ENCODE data around the gene SWAP70.
"Not testable (repeated sequence)": the region's sequence is repeated elsewhere in the genome, so short reads cannot be mapped to it uniquely, and the experiment has no call there.

SWAP70 gene

GRCh38 chr11:9663699-9664275 is at the start of gene SWAP70:
Gene SWAP70 (plus strand): TSS chr11:9664077. CDS start chr11:9664180, 103 bp downstream.
- DNase-seq (ENCODE audit: low spot score): peak; percentile 97

GRCh38 chr11:9615031-9615451 is 48.8 kb upstream of the SWAP70 start:
- no peak for DNase-seq (ENCODE audit: low spot score)

GRCh38 chr11:9616042-9616675 is 47.7 kb upstream of the SWAP70 start:
- DNase-seq (ENCODE audit: low spot score): no peak

- DNase-seq (ENCODE audit: low spot score): no peak
Observed at GRCh38 chr11:9616858-9617257, 47.0 kb upstream of the SWAP70 start.

GRCh38 chr11:9617940-9618339 is 45.9 kb upstream of the SWAP70 start:
- DNase-seq (ENCODE audit: low spot score): no peak

- DNase-seq (ENCODE audit: low spot score): no peak
Observed at GRCh38 chr11:9619004-9619403, 44.9 kb upstream of the SWAP70 start.

- DNase-seq (ENCODE audit: low spot score): no peak
Observed at GRCh38 chr11:9619971-9620370, 43.9 kb upstream of the SWAP70 start.

- DNase-seq (ENCODE audit: low spot score): not testable (repeated sequence)
Observed at GRCh38 chr11:9622353-9622752, 41.5 kb upstream of the SWAP70 start.

GRCh38 chr11:9623053-9623452 is 40.8 kb upstream of the SWAP70 start:
- DNase-seq (ENCODE audit: low spot score): not testable (repeated sequence)

- DNase-seq (ENCODE audit: low spot score): no peak
Observed at GRCh38 chr11:9624448-9624847, 39.4 kb upstream of the SWAP70 start.

- no peak for DNase-seq (ENCODE audit: low spot score)
Observed at GRCh38 chr11:9625162-9625561, 38.7 kb upstream of the SWAP70 start.

- DNase-seq (ENCODE audit: low spot score): no peak
Observed at GRCh38 chr11:9625728-9626127, 38.1 kb upstream of the SWAP70 start.

- peak; percentile 73 for DNase-seq (ENCODE audit: low spot score)
Observed at GRCh38 chr11:9626496-9627394, 37.1 kb upstream of the SWAP70 start.

- DNase-seq (ENCODE audit: low spot score): no peak
Observed at GRCh38 chr11:9629064-9629463, 34.8 kb upstream of the SWAP70 start.

- no peak for DNase-seq (ENCODE audit: low spot score)
Observed at GRCh38 chr11:9633679-9634078, 30.2 kb upstream of the SWAP70 start.

- DNase-seq (ENCODE audit: low spot score): no peak
Observed at GRCh38 chr11:9636691-9637090, 27.2 kb upstream of the SWAP70 start.

GRCh38 chr11:9639099-9639498 is 24.8 kb upstream of the SWAP70 start:
- no peak for DNase-seq (ENCODE audit: low spot score)

- no peak for DNase-seq (ENCODE audit: low spot score)
Observed at GRCh38 chr11:9639985-9640384, 23.9 kb upstream of the SWAP70 start.

GRCh38 chr11:9642894-9643293 is 21.0 kb upstream of the SWAP70 start:
- no peak for DNase-seq (ENCODE audit: low spot score)

- no peak for DNase-seq (ENCODE audit: low spot score)
Observed at GRCh38 chr11:9643751-9644150, 20.1 kb upstream of the SWAP70 start.

GRCh38 chr11:9645881-9646280 is 18.0 kb upstream of the SWAP70 start:
- no peak for DNase-seq (ENCODE audit: low spot score)

- DNase-seq (ENCODE audit: low spot score): no peak
Observed at GRCh38 chr11:9646324-9646723, 17.6 kb upstream of the SWAP70 start.

GRCh38 chr11:9651481-9651880 is 12.4 kb upstream of the SWAP70 start:
- no peak for DNase-seq (ENCODE audit: low spot score)

Measured in iPS-NIHi11 (cell line).